ENCODE data around the gene SLC6A9. TPM values are rescaled to one million over a fixed set of nuclear protein-coding genes. Genes with fewer than 3 reads are reported as not detected.

Gene SLC6A9
- total RNA-seq, 1 experiment from 2014 or later = 30.1 TPM

DNA sequence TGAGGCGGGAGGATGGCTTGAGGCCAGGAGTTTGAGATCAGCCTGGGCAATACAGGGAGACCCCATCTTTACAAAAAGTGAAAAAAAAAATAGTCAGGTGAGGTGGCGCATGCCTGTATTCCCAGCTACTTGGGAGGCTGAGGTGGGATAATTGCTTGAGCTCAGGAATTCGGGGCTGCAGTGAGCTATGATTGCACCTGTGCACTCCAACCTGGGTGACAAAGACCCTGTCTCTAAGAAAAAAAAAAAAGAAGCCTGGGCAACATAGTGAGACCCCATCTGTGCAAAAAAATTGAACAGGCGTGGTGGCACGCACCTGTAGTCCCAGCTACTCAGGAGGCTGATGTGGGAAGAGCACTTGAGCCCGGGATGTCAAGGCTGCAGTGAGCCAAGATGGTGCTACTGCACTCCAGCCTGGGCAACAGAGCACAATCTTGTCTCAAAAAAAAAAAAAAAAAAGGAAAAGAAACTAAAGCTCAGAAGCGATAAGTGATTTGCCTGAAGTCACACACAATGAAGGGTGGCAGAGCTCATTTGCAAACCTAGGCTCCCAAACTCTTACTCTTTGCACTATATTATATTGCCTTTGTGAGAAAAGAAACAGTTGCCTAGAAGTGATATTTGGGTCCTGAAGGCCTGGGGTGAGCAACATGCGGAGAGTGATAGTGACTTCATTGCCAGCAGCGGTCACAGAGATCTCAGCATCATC, 37.9 kb downstream of the SLC6A9 start:
- TF ChIP-seq, protein P1, sequence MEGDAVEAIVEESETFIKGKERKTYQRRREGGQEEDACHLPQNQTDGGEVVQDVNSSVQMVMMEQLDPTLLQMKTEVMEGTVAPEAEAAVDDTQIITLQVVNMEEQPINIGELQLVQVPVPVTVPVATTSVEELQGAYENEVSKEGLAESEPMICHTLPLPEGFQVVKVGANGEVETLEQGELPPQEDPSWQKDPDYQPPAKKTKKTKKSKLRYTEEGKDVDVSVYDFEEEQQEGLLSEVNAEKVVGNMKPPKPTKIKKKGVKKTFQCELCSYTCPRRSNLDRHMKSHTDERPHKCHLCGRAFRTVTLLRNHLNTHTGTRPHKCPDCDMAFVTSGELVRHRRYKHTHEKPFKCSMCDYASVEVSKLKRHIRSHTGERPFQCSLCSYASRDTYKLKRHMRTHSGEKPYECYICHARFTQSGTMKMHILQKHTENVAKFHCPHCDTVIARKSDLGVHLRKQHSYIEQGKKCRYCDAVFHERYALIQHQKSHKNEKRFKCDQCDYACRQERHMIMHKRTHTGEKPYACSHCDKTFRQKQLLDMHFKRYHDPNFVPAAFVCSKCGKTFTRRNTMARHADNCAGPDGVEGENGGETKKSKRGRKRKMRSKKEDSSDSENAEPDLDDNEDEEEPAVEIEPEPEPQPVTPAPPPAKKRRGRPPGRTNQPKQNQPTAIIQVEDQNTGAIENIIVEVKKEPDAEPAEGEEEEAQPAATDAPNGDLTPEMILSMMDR (conservative IDR thresholded peaks at IDR 0.05) = no peak
- Histone ChIP-seq H3K4me2 (ENCODE audit: insufficient read depth, insufficient read length, low read length) (no peak overlapping the region), H4K20me1 (ENCODE audit: control insufficient read depth, insufficient read depth, insufficient read length) (no peaks in the 10 kb centered on the region), H2BK20ac (ENCODE audit: low read depth, low read length, poor library complexity, severe bottlenecking) (no peak overlapping the region), H4K91ac (ENCODE audit: insufficient read length, low read depth, low read length) (no peak overlapping the region), H3K79me1 (ENCODE audit: insufficient read depth, low read depth, low read length, poor library complexity, severe bottlenecking) (no peaks in the 10 kb centered on the region), H3K14ac (ENCODE audit: insufficient read depth, low read length) (no peak overlapping the region), H3K79me2 (ENCODE audit: insufficient read depth, low read length) (no peaks in the 10 kb centered on the region), H3K56ac (ENCODE audit: insufficient read length, low read depth, low read length) (no peak overlapping the region), H2AFZ (ENCODE audit: low read length) (no peak overlapping the region), H3K9me3 (ENCODE audit: control insufficient read depth, low read depth, low read length) (no peaks in the 10 kb centered on the region), H3K4me1 (ENCODE audit: insufficient read depth, low read length) (no peaks in the 10 kb centered on the region), H3K27ac (ENCODE audit: insufficient read length, low read depth, low read length) (no peak overlapping the region), H2BK5ac (ENCODE audit: insufficient read length, low read length) (no peak overlapping the region), H3K9ac (ENCODE audit: extremely low read depth, insufficient read length, low read length) (no peak overlapping the region), H2BK120ac (ENCODE audit: low read depth, low read length, poor library complexity, severe bottlenecking) (no peak overlapping the region), H3K23me2 (ENCODE audit: insufficient read length, low read depth, low read length, poor library complexity, severe bottlenecking) (peaks cover 10% of the 10 kb centered on the region), H2BK12ac (ENCODE audit: insufficient read length, low read depth, low read length) (no peak overlapping the region), H4K5ac (ENCODE audit: insufficient read length, low read depth, low read length) (no peak overlapping the region), H3K18ac (ENCODE audit: insufficient read length, low read depth, low read length) (no peak overlapping the region), H3K27me3 (ENCODE audit: insufficient read depth, low read length) (no peaks in the 10 kb centered on the region), H3K23ac (ENCODE audit: insufficient read length, low read depth, low read length) (no peak overlapping the region), H4K8ac (replicated peaks; ENCODE audit: insufficient read length, low read depth, low read length) (no peak overlapping the region), H2BK15ac (ENCODE audit: low read depth, low read length) (no peak overlapping the region), H3K4ac (ENCODE audit: low read depth, low read length) (no peak overlapping the region), H2AK5ac (ENCODE audit: insufficient read length, low read length) (no peak overlapping the region), H3T11ph (ENCODE audit: low read length) (no peak overlapping the region)
- Mint-ChIP-seq H3K27me3 (ENCODE audit: low read depth) (peaks cover 6% of the 10 kb centered on the region), H3K4me3 (peak overlapping the region in 1 of 2 experiments; percentile 81; a peak in 1 of 5 replicates), H3K27ac (no peak overlapping the region), H3K9me3 (no peaks in the 10 kb centered on the region), H3K4me1 (peaks cover 16 to 28% of the 10 kb centered on the region in 2 experiments), H3K36me3 (ENCODE audit: insufficient read depth in 1 of 3, low read depth in 3 of 3) (peaks cover 4 to 6% (median 5%) of the 10 kb centered on the region in 3 experiments; a peak in 5 of 7 replicates)
- no CpG with 5 or more reads among the region's 9 CpGs for WGBS (ENCODE audit: extremely low coverage, insufficient read length, low lambda C conversion rate)
- DNase-seq = no peak

Measured in H9 (cell line).